Epithelial cell of umbilical artery (primary cell): ENCODE data around the gene KRTAP19-3. TPM values are rescaled to one million over a fixed set of nuclear protein-coding genes. Genes with fewer than 3 reads are reported as not detected.

Experiments
- total RNA-seq: library from RNA; depleted of rRNA; stranded (reverse); fragments of >200 nt; gene quantifications from 2 replicates; pipeline ENCODE4 v1.2.3, GENCODE V29; 2014

Gene KRTAP19-3
- not detected in 2 replicates for total RNA-seq

GRCh38 chr21:30491963-30492428 is at the start of gene KRTAP19-3:
KRTAP19-3 (minus strand) TSS chr21:30492013; CDS start chr21:30491957, 56 bp downstream.

GRCh38 chr21:30502041-30502440 is 10.2 kb upstream of the KRTAP19-3 start, which contains the start of gene KRTAP19-5:
KRTAP19-5 (minus strand) TSS chr21:30502141; CDS start chr21:30502090, 51 bp downstream.

GRCh38 chr21:30497065-30497464 is 5.3 kb upstream of the KRTAP19-3 start, which contains the start of gene KRTAP19-4:
KRTAP19-4 (minus strand) TSS chr21:30497165; CDS start chr21:30497110, 55 bp downstream.

GRCh38 chr21:30487336-30487735 is 4.5 kb downstream of the KRTAP19-3 start, which contains the start of gene KRTAP19-2:
KRTAP19-2 (minus strand) TSS chr21:30487436; CDS start chr21:30487348, 88 bp downstream.

GRCh38 chr21:30480145-30480544 is 11.7 kb downstream of the KRTAP19-3 start, which contains the start of gene KRTAP19-1:
KRTAP19-1 (minus strand) TSS chr21:30480367; CDS start chr21:30480317, 50 bp downstream.

Other genes with a start within 250 kb of the KRTAP19-3 start
- gene KRTAP24-1, start 209.1 kb downstream of the KRTAP19-3 start, total RNA-seq, result not detected in 2 replicates
- gene KRTAP25-1, start 202.5 kb downstream of the KRTAP19-3 start, total RNA-seq, result not detected in 2 replicates
- not detected in 2 replicates for gene KRTAP26-1, start 171.7 kb downstream of the KRTAP19-3 start, total RNA-seq
- gene KRTAP27-1, start 154.3 kb downstream of the KRTAP19-3 start, total RNA-seq, result not detected in 2 replicates
- gene KRTAP23-1, start 143.4 kb downstream of the KRTAP19-3 start, total RNA-seq, result not detected in 2 replicates
- gene KRTAP13-2, start 119.7 kb downstream of the KRTAP19-3 start, total RNA-seq, result not detected in 2 replicates
- gene KRTAP13-1, start 96.0 kb downstream of the KRTAP19-3 start, total RNA-seq, result not detected in 2 replicates
- not detected in 2 replicates for gene KRTAP13-3, start 66.1 kb downstream of the KRTAP19-3 start, total RNA-seq
- gene KRTAP13-4, start 61.8 kb downstream of the KRTAP19-3 start, total RNA-seq, result not detected in 2 replicates
- gene KRTAP15-1, start 51.7 kb downstream of the KRTAP19-3 start, total RNA-seq, result not detected in 2 replicates
- gene KRTAP19-1, start 11.6 kb downstream of the KRTAP19-3 start, total RNA-seq, result not detected in 2 replicates
- not detected in 2 replicates for gene KRTAP19-2, start 4.6 kb downstream of the KRTAP19-3 start, total RNA-seq
- gene KRTAP19-4, start 5.2 kb upstream of the KRTAP19-3 start, total RNA-seq, result not detected in 2 replicates
- not detected in 2 replicates for gene KRTAP19-5, start 10.1 kb upstream of the KRTAP19-3 start, total RNA-seq
- not detected in 2 replicates for gene KRTAP19-6, start 49.9 kb upstream of the KRTAP19-3 start, total RNA-seq
- gene KRTAP19-7, start 69.3 kb upstream of the KRTAP19-3 start, total RNA-seq, result not detected in 2 replicates
- gene KRTAP22-2, start 98.4 kb upstream of the KRTAP19-3 start, total RNA-seq, result not detected in 2 replicates
- gene KRTAP6-3, start 100.4 kb upstream of the KRTAP19-3 start, total RNA-seq, result not detected in 2 replicates
- not detected in 2 replicates for gene KRTAP6-2, start 106.9 kb upstream of the KRTAP19-3 start, total RNA-seq
- not detected in 2 replicates for gene KRTAP22-1, start 109.1 kb upstream of the KRTAP19-3 start, total RNA-seq
- gene KRTAP6-1, start 121.9 kb upstream of the KRTAP19-3 start, total RNA-seq, result not detected in 2 replicates
- not detected in 2 replicates for gene KRTAP20-1, start 124.4 kb upstream of the KRTAP19-3 start, total RNA-seq
- gene KRTAP20-4, start 128.6 kb upstream of the KRTAP19-3 start, total RNA-seq, result not detected in 2 replicates
- not detected in 2 replicates for gene KRTAP20-2, start 143.2 kb upstream of the KRTAP19-3 start, total RNA-seq
- gene KRTAP20-3, start 150.9 kb upstream of the KRTAP19-3 start, total RNA-seq, result not detected in 2 replicates
- not detected in 2 replicates for gene KRTAP21-3, start 226.8 kb upstream of the KRTAP19-3 start, total RNA-seq